Epithelial cell of prostate (primary cell): ENCODE data around the gene PRCP.
"Not testable (repeated sequence)": the region's sequence is repeated elsewhere in the genome, so short reads cannot be mapped to it uniquely, and the experiment has no call there.

Experiments used
- DNase-seq: peaks from one replicate; pipeline ENCODE4 v3.0.0-alpha.2; 2011; ENCODE audit warnings: low read depth, low spot score
- H3K27ac ChIP-seq: fragments of 450-650 bp; 2 replicates; pipeline ENCODE4 v1.5.1; 2017; ENCODE audit warnings: mild to moderate bottlenecking

Gene PRCP

DNA sequence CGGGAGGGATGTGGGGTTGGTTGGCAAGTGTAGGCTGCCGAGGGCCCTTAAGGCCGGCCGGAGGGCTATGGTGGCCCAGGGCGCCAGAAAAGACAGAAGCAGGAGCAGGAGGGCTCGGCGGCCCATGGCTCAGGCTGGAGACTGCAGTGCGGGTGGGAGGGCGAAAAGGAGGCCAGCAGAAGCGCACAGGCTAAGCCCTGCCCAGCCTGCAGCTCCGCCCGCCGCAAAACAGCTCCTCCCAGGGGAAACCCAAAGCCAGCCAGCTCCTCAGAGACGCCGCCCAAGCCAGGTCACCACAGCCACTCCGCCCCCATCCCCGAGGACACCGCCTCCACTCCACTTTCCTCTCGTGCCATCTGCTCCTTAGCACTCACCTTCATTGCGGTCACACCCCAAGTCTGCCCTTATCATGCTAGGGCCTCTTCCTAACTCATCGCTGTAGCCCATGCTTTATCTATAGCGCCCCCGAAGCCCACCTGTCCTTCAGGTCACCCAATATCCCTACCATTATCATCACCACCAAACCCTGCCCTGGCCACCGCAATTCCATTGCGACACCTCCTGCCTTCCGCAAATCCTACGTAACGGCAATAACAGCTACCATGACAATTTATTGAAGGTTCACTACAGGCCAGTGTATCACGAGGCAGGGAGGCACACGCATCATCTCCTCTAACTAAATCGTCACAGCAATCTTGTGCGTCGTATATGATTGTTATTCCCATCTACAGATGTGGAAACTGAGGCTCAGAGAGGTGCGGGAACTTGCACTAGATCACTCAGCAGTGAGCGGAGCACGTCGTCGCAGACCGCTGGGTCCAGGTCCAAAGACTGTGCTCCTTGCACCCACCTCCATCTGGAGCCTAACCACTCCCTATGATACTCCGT, at the start of gene PRCP:
PRCP (minus strand) TSS at position 154 of the 888 bp plus-strand sequence; CDS start at position 126, 28 bp downstream.
- H3K27ac ChIP-seq: peak within 1 kb of the TSS; percentile 73
- DNase-seq: peak; percentile 57

GRCh38 chr11:82949352-82949751, 49.1 kb upstream of the PRCP start:
- no peak for DNase-seq
- no peak overlapping the region for H3K27ac ChIP-seq

DNA sequence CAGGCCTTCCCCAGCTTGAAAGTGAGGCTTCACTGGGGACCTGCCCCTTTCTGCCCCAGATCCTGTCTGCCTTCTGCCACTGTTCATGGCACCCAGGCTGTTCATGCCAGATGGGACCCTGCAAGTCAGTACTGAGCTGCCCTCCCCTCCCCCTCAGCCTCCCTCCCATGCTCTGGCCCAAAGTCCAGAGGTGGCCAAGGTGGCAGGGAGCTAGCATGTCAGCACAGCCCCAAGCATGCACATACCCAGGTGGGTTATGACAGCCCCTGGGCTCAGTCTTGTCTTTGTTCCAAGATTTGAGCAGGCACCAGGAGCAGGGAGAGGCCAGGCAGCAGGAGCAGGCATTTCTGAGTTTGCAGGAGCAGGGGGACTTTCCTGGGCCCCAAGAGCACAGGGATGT, 45.5 kb upstream of the PRCP start:
- DNase-seq: no peak
- no peak overlapping the region for H3K27ac ChIP-seq

- H3K27ac ChIP-seq, DNase-seq: not testable (repeated sequence)
Observed at GRCh38 chr11:82945041-82945440, 44.8 kb upstream of the PRCP start.

DNA sequence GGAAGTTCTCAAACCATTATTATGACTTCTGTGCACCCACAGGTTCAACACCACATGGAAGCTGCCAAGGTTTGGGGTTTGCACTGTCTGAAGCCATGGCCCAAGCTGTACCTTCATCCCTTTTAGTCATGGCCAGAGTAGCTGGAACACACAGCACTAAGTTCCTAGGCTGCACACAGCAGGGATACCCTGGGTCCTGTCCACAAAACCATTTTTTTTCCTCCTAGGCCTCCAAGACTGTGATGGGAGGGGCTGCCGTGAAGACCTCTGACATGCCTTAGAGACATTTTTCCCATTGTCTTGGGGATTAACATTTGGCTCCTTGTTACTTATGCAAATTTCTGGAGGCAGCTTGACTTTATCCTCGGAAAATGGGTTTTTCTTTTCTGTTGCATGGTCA, 44.0 kb upstream of the PRCP start:
- no peak overlapping the region for H3K27ac ChIP-seq
- DNase-seq: no peak

DNA sequence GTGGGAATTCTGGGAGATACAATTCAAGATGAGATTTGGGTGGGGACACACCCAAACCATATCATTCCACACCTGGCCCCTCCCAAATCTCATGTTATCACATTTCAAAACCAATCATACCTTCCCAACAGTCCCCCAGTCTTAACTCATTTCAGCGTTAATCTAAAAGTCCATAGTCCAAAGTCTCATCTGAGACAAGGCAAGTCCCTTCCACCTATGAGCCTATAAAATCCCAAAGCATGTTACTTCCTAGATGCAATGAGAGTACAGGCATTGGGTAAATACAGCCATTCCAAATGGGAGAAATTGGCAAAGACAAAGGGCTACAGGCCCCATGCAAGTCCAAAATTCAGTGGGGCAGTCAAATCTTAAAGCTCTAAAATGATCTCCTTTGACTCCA, 43.2 kb upstream of the PRCP start:
- not testable (repeated sequence) for DNase-seq

DNA sequence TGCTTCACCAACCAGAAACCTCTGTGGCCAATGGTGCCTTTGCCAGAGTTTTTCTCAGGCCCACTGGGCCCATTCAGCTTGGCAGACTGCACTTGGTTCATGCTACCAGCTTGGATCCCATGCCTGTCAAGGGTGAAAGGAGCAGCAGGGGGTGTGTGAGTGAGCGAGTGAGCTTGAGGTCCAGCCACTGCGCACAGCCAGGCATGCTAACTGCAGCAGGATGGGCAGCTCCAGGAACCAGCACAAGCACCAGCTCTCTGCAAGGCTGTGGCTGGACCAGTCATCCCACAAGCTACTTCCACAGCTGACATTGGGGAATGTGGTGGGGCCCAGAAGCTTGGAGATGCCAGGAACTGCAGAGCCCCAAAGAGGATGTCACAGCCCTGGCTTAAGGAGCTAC, 42.1 kb upstream of the PRCP start:
- DNase-seq: no peak
- H3K27ac ChIP-seq: no peak overlapping the region

More for the DNA sequence above, 43.2 kb upstream of the PRCP start:
- H3K27ac ChIP-seq: not testable (repeated sequence)

GRCh38 chr11:82939456-82939855, 39.2 kb upstream of the PRCP start:
- no peak overlapping the region for H3K27ac ChIP-seq
- DNase-seq: no peak

DNA sequence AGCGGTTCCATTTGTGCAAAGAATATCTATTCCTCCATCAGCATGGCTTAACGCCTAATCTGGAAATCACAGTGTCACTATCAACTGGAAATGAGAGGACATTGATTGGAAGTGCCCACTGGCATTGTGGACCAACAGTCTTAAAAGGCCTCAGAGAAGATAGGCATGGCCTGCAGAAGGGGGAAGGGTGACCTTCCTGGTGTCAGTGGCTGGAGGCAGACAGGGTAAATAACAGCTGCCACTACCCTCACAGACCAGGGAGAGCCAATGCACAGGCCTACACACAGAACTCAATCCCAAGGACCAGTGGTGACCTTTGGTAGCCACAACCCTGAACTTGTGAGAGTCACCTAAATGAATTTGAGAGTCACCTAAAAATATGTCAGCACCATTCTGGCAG, 37.3 kb upstream of the PRCP start:
- H3K27ac ChIP-seq: no peak overlapping the region
- no peak for DNase-seq

DNA sequence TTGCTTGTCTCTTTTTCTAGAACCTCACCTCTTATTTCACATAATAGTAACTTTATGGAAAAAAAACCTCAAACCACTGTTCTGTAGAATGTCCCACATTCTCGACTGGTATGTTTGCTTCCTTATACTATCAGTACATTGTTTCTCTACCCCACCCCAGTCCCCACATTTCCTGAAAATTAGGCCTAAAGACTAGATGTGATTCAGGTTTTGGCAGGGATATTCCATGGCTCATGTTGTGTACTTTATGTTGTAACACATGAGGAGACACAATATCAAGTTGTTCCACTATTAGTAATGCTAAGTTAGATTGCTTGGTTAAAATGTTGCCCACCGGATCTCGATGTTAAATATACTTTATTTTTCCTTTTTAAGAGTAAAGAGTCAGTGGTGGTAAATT, 36.0 kb upstream of the PRCP start:
- peak; percentile 18 for DNase-seq

GRCh38 chr11:82932564-82932963, 32.3 kb upstream of the PRCP start:
- DNase-seq: no peak
- H3K27ac ChIP-seq: no peak overlapping the region

More for the DNA sequence above, 36.0 kb upstream of the PRCP start:
- no peak overlapping the region for H3K27ac ChIP-seq

DNA sequence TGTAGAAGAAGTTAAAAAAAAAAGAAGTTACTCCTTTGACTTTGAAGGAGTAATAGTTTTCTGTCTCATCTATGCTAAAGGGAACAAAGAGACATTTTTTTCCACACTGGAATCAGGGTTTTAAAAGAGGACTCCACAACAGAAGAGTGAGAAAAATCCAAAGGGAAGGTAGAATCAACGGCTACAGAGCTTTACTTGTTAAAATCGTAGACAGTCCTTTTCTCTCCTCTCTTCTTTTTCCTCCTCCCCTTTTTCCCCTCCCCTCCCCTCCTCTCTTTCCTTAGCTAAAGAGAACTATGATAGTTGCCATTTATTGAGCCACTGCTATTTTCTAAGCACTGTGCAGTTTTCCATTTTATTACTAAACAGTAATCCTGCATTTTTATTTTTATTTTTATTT, 30.5 kb upstream of the PRCP start:
- no peak for DNase-seq
- no peak overlapping the region for H3K27ac ChIP-seq

- no peak for DNase-seq
Observed at GRCh38 chr11:82930229-82930628, 30.0 kb upstream of the PRCP start.

GRCh38 chr11:82929121-82929520, 28.9 kb upstream of the PRCP start:
- DNase-seq: no peak
- H3K27ac ChIP-seq: no peak overlapping the region

More at GRCh38 chr11:82930229-82930628, 30.0 kb upstream of the PRCP start:
- no peak overlapping the region for H3K27ac ChIP-seq

GRCh38 chr11:82927264-82927880, 27.1 kb upstream of the PRCP start:
- H3K27ac ChIP-seq: no peak overlapping the region
- peak; percentile 10 for DNase-seq

DNA sequence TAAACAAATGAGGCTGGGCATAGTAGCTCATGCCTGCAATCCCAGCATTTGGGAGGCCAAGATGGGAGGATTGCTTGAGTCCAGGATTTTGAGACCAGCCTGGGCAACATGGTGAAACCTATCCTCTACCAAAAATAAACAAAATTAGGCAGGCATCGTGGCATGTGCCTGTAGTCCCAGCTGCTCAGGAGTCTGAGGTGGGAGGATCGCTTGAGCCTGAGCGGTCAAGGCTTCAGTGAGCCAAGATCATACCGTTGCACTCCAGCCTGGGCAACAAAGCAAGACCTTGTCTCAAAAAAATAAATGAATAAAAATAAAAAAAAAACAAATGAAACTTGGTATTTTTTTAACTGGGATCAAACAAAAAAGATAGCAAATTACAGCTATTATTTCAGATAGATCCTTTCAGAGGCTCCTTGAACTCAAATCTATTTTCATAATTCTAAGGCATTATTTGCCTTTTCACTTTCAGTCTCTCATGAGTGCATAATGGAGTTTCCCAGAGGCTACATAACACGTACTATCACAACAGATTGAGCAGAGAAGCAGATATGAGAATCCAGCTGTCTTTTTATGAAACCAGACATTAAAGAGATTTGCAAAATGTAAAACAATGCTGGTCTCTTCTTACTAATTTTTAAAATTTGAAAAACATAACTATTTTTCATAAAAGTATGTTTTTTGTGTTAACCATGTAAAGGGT, 24.4 kb upstream of the PRCP start:
- no peak overlapping the region for H3K27ac ChIP-seq
- DNase-seq: no peak

- not testable (repeated sequence) for DNase-seq
Observed at GRCh38 chr11:82922396-82923173, 22.4 kb upstream of the PRCP start.

DNA sequence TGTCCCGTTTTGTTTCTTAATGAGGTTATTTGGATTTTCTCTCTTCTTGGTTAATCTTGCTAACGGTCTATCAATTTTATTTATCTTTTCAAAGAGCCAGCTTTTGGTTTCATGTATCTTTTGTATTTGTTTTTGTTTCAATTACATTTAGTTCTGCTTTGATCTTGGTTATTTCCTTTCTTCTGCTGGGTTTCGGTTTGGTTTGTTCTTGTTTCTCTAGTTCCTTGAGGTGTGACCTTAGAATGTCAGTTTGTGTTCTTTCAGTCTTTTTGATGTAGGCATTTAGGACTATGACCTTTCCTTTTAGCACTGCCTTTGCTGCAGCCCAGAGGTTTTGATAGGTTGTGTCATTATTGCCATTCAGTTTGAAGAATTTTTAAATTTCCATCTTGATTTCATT, 20.0 kb upstream of the PRCP start:
- not testable (repeated sequence) for H3K27ac ChIP-seq, DNase-seq

More at GRCh38 chr11:82922396-82923173, 22.4 kb upstream of the PRCP start:
- not testable (repeated sequence) for H3K27ac ChIP-seq

DNA sequence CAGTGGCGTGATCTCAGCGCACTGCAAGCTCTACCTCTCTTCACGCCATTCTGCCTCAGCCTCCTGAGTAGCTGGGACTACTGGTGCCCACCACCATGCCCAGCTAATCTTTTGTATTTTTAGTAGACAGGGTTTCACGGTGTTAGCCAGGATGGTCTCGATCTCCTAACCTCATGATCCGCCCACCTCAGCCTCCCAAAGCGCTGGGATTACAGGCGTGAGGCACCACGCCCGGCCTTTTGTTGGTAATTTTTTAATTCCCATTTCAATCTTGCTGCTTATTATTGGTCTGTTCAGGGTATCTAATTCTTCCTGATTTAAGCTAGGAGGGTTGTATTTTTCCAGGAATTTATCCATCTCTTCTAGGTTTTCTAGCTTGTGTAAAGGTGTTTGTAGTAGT, 19.6 kb upstream of the PRCP start:
- DNase-seq, H3K27ac ChIP-seq: not testable (repeated sequence)

DNA sequence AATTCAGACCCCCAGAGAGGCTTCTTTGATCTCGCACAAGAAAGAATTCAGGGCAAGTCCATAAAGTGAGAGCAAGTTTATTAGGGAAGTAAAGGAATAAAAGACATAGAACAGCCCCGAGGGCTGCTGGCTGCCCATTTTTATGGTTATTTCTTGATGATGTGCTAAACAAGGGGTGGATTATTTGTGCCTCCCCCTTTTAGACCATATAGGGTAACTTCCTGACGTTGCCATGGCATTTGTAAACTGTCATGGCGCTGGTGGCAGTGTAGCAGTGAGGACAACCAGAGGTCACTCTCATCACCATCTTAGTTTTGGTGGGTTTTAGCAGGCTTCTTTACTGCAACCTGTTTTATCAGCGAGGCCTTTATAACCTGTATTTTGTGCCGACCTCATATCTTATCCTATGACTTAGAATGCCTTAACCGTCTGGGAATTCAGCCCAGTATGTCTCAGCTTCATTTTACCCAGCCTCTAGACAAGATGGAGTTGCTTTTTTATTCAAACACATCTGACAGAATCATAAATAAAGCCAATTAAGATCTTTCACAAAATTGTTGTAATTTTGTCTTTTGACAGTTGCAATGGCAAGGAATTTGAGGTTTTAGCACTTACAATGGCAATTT, 8.9 kb upstream of the PRCP start:
- no peak overlapping the region for H3K27ac ChIP-seq
- no peak for DNase-seq
